Astrocyte (in vitro differentiated cells and primary cell): Measurements from ENCODE around the gene COX19.

Experiments
- EZH2 ChIP-seq: IDR thresholded peaks from 2 replicates; pipeline ENCODE4 v1.6.1; 2012; ENCODE audit warnings: mild to moderate bottlenecking, low read length, inconsistent platforms; ENCODE audit not compliant: insufficient read depth
- TF ChIP-seq, protein P1 (sequence below): IDR thresholded peaks from 2 replicates; pipeline ENCODE4 v1.5.1; 2011; ENCODE audit warnings: low read depth, mild to moderate bottlenecking, inconsistent platforms, low read length, moderate library complexity; ENCODE audit not compliant: insufficient read depth

DNA sequence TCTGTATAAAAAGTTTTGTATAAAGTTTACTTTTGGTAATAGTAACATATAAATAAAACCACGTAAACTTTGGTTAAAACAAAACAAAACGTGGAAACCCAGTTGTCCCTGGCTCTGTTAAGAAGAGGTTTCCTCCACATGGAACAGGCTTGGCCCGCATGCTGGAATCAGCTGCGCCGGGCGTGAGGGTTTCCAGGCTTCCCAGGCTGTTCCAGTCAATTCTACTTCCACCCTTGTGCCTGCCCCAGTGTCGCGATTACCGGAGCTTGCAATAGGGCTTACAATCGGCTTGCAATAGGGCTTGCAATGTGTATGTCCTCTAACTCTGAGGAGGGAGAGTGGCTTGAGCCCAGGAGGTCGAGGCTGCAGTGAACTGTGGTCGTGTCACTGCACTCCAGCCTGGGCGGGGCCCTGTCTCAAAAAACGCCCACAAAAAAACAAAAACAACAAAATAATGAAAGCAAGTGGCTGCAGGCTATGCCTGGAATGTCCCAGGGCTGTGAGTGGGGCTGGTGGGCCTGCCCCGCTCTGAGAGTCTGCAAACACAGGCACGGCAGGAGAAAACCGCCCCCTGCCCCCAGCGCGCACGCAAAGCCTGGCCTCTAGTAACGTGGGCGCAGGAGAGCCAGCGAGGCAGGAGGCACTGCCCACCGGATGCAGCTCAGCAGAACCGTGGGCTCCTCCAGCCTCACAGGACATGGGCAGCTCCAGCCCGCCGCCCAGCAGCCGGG lies 24.0 kb upstream of the COX19 start:
- TF ChIP-seq, protein P1, sequence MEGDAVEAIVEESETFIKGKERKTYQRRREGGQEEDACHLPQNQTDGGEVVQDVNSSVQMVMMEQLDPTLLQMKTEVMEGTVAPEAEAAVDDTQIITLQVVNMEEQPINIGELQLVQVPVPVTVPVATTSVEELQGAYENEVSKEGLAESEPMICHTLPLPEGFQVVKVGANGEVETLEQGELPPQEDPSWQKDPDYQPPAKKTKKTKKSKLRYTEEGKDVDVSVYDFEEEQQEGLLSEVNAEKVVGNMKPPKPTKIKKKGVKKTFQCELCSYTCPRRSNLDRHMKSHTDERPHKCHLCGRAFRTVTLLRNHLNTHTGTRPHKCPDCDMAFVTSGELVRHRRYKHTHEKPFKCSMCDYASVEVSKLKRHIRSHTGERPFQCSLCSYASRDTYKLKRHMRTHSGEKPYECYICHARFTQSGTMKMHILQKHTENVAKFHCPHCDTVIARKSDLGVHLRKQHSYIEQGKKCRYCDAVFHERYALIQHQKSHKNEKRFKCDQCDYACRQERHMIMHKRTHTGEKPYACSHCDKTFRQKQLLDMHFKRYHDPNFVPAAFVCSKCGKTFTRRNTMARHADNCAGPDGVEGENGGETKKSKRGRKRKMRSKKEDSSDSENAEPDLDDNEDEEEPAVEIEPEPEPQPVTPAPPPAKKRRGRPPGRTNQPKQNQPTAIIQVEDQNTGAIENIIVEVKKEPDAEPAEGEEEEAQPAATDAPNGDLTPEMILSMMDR, result no peak
- no peak for TF ChIP-seq EZH2
